ENCODE data around the gene CYYR1. TPM values are rescaled to one million over a fixed set of nuclear protein-coding genes. Genes with fewer than 3 reads are reported as not detected.

CYYR1 gene
- polyA plus RNA-seq, 1 donor from 2014 or later, result 0.62 TPM

DNA sequence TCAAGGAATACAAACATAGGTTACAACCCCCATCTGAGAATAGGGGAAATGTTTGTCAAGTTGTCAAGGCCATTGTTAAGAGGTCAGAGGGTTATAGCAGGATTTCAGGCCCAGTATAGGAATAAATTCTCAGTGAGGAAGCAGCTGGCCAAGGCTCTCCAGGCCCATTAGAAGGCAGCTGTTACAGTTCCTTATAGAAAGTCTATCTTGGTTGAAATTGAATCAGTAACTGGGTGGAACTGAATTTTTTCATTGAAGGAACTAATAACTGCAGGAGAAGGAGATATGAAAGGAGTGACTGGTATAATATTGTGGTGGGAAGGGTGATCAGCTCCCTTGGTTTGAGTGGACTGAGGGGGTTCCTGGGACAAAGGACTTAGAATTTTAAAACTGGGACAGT lies 134.1 kb downstream of the CYYR1 start:
- H3K27me3 ChIP-seq (ENCODE audit: insufficient read depth, low read depth, low read length), result no peaks in the 10 kb centered on the region
- no peaks in the 10 kb centered on the region for H3K36me3 ChIP-seq (ENCODE audit: insufficient read depth, low read length)
- no peaks in the 10 kb centered on the region for H3K79me2 ChIP-seq (replicated peaks; ENCODE audit: insufficient read depth, low read length)
- H3K27ac ChIP-seq (ENCODE audit: low read length), result no peak overlapping the region
- no peak overlapping the region for H3K9ac ChIP-seq (ENCODE audit: low read length)
- no peaks in the 10 kb centered on the region for H4K20me1 ChIP-seq (ENCODE audit: insufficient read depth)
- no peaks in the 10 kb centered on the region for H3K9me3 ChIP-seq (ENCODE audit: low read length)
- H3K4me3 ChIP-seq (ENCODE audit: low read length), result no peak overlapping the region
- TF ChIP-seq MXI1 (conservative IDR thresholded peaks at IDR 0.05; ENCODE audit: poor library complexity, severe bottlenecking) (no peak), SMC3 (conservative IDR thresholded peaks at IDR 0.05; ENCODE audit: poor library complexity) (no peak), EP300 (conservative IDR thresholded peaks at IDR 0.05; ENCODE audit: poor library complexity, severe bottlenecking) (no peak), TAF1 (IDR thresholded peaks at IDR 0.05; ENCODE audit: low read depth) (no peak), POLR2AphosphoS5 (IDR thresholded peaks at IDR 0.05) (no peak), EZH2 (IDR thresholded peaks at IDR 0.05; ENCODE audit: borderline replicate concordance, insufficient read depth, low read length, poor library complexity, severe bottlenecking) (no peak), RAD21 (conservative IDR thresholded peaks at IDR 0.05) (no peak)
- TF ChIP-seq, protein P1, sequence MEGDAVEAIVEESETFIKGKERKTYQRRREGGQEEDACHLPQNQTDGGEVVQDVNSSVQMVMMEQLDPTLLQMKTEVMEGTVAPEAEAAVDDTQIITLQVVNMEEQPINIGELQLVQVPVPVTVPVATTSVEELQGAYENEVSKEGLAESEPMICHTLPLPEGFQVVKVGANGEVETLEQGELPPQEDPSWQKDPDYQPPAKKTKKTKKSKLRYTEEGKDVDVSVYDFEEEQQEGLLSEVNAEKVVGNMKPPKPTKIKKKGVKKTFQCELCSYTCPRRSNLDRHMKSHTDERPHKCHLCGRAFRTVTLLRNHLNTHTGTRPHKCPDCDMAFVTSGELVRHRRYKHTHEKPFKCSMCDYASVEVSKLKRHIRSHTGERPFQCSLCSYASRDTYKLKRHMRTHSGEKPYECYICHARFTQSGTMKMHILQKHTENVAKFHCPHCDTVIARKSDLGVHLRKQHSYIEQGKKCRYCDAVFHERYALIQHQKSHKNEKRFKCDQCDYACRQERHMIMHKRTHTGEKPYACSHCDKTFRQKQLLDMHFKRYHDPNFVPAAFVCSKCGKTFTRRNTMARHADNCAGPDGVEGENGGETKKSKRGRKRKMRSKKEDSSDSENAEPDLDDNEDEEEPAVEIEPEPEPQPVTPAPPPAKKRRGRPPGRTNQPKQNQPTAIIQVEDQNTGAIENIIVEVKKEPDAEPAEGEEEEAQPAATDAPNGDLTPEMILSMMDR (IDR thresholded peaks at IDR 0.05; ENCODE audit: poor library complexity, severe bottlenecking), result no peak
- TF ChIP-seq, protein P2, sequence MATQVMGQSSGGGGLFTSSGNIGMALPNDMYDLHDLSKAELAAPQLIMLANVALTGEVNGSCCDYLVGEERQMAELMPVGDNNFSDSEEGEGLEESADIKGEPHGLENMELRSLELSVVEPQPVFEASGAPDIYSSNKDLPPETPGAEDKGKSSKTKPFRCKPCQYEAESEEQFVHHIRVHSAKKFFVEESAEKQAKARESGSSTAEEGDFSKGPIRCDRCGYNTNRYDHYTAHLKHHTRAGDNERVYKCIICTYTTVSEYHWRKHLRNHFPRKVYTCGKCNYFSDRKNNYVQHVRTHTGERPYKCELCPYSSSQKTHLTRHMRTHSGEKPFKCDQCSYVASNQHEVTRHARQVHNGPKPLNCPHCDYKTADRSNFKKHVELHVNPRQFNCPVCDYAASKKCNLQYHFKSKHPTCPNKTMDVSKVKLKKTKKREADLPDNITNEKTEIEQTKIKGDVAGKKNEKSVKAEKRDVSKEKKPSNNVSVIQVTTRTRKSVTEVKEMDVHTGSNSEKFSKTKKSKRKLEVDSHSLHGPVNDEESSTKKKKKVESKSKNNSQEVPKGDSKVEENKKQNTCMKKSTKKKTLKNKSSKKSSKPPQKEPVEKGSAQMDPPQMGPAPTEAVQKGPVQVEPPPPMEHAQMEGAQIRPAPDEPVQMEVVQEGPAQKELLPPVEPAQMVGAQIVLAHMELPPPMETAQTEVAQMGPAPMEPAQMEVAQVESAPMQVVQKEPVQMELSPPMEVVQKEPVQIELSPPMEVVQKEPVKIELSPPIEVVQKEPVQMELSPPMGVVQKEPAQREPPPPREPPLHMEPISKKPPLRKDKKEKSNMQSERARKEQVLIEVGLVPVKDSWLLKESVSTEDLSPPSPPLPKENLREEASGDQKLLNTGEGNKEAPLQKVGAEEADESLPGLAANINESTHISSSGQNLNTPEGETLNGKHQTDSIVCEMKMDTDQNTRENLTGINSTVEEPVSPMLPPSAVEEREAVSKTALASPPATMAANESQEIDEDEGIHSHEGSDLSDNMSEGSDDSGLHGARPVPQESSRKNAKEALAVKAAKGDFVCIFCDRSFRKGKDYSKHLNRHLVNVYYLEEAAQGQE (IDR thresholded peaks at IDR 0.05; ENCODE audit: borderline replicate concordance), result no peak
- no peak overlapping the region for H3K4me2 ChIP-seq (ENCODE audit: low read length)
- H3K9me2 ChIP-seq (ENCODE audit: insufficient read depth, low read length), result no peaks in the 10 kb centered on the region
- H3F3A ChIP-seq (ENCODE audit: insufficient read depth, low read length, poor library complexity, severe bottlenecking), result no peaks in the 10 kb centered on the region
- H2AFZ ChIP-seq (ENCODE audit: low read depth, low read length), result no peak overlapping the region

DNA sequence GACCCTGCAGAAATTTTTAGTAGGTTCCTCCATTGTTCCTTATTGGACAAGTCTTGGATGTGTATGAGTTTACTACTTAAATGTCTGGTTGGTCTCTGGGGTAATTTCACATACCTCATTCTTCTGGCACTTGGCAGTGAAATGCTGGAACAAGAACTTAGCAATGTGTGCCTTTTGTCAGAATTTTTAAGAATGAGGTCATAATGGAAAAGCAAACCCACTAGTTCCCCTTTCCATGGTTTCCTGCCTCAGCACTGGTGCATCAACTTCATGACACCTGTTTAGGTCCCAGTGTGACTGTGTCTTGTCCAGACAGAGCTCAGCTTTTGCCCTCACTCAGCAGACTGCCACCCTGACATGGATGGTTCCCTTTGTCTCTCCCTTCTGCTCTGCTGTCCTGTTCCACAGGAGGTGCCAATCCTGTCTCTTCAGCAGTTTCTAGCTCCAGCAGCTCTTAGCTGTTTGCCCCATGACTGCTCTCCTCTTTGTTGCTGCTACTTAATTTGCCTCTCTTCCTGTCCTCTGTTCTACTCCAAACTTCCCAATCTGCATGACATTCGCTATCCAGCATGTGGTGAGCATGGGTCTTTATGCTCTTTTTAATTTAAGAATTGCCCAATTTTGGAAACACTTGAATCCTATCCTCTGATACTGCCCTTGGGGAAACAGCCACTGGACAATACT lies 135.6 kb downstream of the CYYR1 start:
- no peaks in the 10 kb centered on the region for H3K27me3 ChIP-seq (ENCODE audit: insufficient read depth, low read depth, low read length)
- H3K36me3 ChIP-seq (ENCODE audit: insufficient read depth, low read length), result no peaks in the 10 kb centered on the region
- TF ChIP-seq EZH2 (IDR thresholded peaks at IDR 0.05; ENCODE audit: borderline replicate concordance, insufficient read depth, low read length, poor library complexity, severe bottlenecking) (no peak), RAD21 (conservative IDR thresholded peaks at IDR 0.05) (no peak), MXI1 (conservative IDR thresholded peaks at IDR 0.05; ENCODE audit: poor library complexity, severe bottlenecking) (no peak), EP300 (conservative IDR thresholded peaks at IDR 0.05; ENCODE audit: poor library complexity, severe bottlenecking) (no peak), SMC3 (conservative IDR thresholded peaks at IDR 0.05; ENCODE audit: poor library complexity) (no peak)
- no peaks in the 10 kb centered on the region for H3F3A ChIP-seq (ENCODE audit: insufficient read depth, low read length, poor library complexity, severe bottlenecking)
- H3K4me2 ChIP-seq (ENCODE audit: low read length), result no peak overlapping the region
- no peak overlapping the region for H2AFZ ChIP-seq (ENCODE audit: low read depth, low read length)
- H3K9me2 ChIP-seq (ENCODE audit: insufficient read depth, low read length), result no peaks in the 10 kb centered on the region
- H3K27ac ChIP-seq (ENCODE audit: low read length), result no peak overlapping the region
- H3K9me3 ChIP-seq (ENCODE audit: low read length), result no peaks in the 10 kb centered on the region
- no peak overlapping the region for H3K4me3 ChIP-seq (ENCODE audit: low read length)
- H4K20me1 ChIP-seq (ENCODE audit: insufficient read depth), result no peaks in the 10 kb centered on the region
- no peak overlapping the region for H3K9ac ChIP-seq (ENCODE audit: low read length)
- no peaks in the 10 kb centered on the region for H3K79me2 ChIP-seq (replicated peaks; ENCODE audit: insufficient read depth, low read length)

All from neural cell (in vitro differentiated cells).